ENCODE data around the gene PLA2G2D.

Gene PLA2G2D

GRCh38 chr1:20090641-20091040 lies 28.7 kb downstream of the PLA2G2D start:
- TF ChIP-seq SNAI2 (CRISPR knock-in tag; IDR thresholded peaks at IDR 0.05): no peak
- no peak for TF ChIP-seq ZC3H10 (CRISPR knock-in tag; IDR thresholded peaks at IDR 0.05)
- TF ChIP-seq CSDC2 (CRISPR knock-in tag; IDR thresholded peaks at IDR 0.05): no peak
- TF ChIP-seq ISL1 (CRISPR knock-in tag; IDR thresholded peaks at IDR 0.05): no peak
- no peak for ATAC-seq

- TF ChIP-seq POU6F1 (CRISPR knock-in tag; IDR thresholded peaks at IDR 0.05; ENCODE audit: borderline replicate concordance, low read depth) (no peak), PATZ1 (CRISPR knock-in tag; IDR thresholded peaks at IDR 0.05; ENCODE audit: borderline replicate concordance) (no peak), TSHZ2 (CRISPR knock-in tag; IDR thresholded peaks at IDR 0.05) (no peak), CREB5 (CRISPR knock-in tag; IDR thresholded peaks at IDR 0.05; ENCODE audit: low read depth) (no peak), ZNF8 (CRISPR knock-in tag; IDR thresholded peaks at IDR 0.05) (no peak), ZNF70 (CRISPR knock-in tag; IDR thresholded peaks at IDR 0.05) (no peak), PPARA (CRISPR knock-in tag; IDR thresholded peaks at IDR 0.05; ENCODE audit: borderline replicate concordance) (no peak), BACH2 (CRISPR knock-in tag; IDR thresholded peaks at IDR 0.05; ENCODE audit: borderline replicate concordance) (no peak), SNAI2 (CRISPR knock-in tag; IDR thresholded peaks at IDR 0.05) (no peak), ISL1 (CRISPR knock-in tag; IDR thresholded peaks at IDR 0.05) (no peak), TOX (CRISPR knock-in tag; IDR thresholded peaks at IDR 0.05; ENCODE audit: borderline replicate concordance) (no peak)
Observed at GRCh38 chr1:20090119-20090518, 29.2 kb downstream of the PLA2G2D start.

GRCh38 chr1:20089328-20090077 lies 29.8 kb downstream of the PLA2G2D start:
- no peak for ATAC-seq
- TF ChIP-seq ZNF8 (CRISPR knock-in tag; IDR thresholded peaks at IDR 0.05) (no peak), ISL1 (CRISPR knock-in tag; IDR thresholded peaks at IDR 0.05) (no peak), PATZ1 (CRISPR knock-in tag; IDR thresholded peaks at IDR 0.05; ENCODE audit: borderline replicate concordance) (no peak), CSRNP3 (CRISPR knock-in tag; IDR thresholded peaks at IDR 0.05) (no peak), OSR1 (CRISPR knock-in tag; IDR thresholded peaks at IDR 0.05) (no peak), ARNTL (CRISPR knock-in tag; IDR thresholded peaks at IDR 0.05; ENCODE audit: borderline replicate concordance, low read depth) (no peak), CSDC2 (CRISPR knock-in tag; IDR thresholded peaks at IDR 0.05) (no peak), ZNF70 (CRISPR knock-in tag; IDR thresholded peaks at IDR 0.05) (no peak), TSHZ2 (CRISPR knock-in tag; IDR thresholded peaks at IDR 0.05) (no peak), SNAI2 (CRISPR knock-in tag; IDR thresholded peaks at IDR 0.05) (no peak), CREB5 (CRISPR knock-in tag; IDR thresholded peaks at IDR 0.05; ENCODE audit: low read depth) (no peak), PPARA (CRISPR knock-in tag; IDR thresholded peaks at IDR 0.05; ENCODE audit: borderline replicate concordance) (no peak), BACH2 (CRISPR knock-in tag; IDR thresholded peaks at IDR 0.05; ENCODE audit: borderline replicate concordance) (no peak), TCF4 (CRISPR knock-in tag; IDR thresholded peaks at IDR 0.05; ENCODE audit: borderline replicate concordance) (no peak), TOX (CRISPR knock-in tag; IDR thresholded peaks at IDR 0.05; ENCODE audit: borderline replicate concordance) (no peak), ESRRG (CRISPR knock-in tag; IDR thresholded peaks at IDR 0.05) (no peak), ZNF565 (CRISPR knock-in tag; conservative IDR thresholded peaks at IDR 0.05; ENCODE audit: low read depth) (no peak), ZFP3 (CRISPR knock-in tag; IDR thresholded peaks at IDR 0.05) (no peak)

More at GRCh38 chr1:20090119-20090518, 29.2 kb downstream of the PLA2G2D start:
- ATAC-seq: no peak
